NCI-H2196 treated with DMSO at 0.1 percent for 48 hours (cell line): Measurements from ENCODE around the gene FGF18.
"Not testable (repeated sequence)": the region's sequence is repeated elsewhere in the genome, so short reads cannot be mapped to it uniquely, and the experiment has no call there.

ENCODE experiments used
- DNase-seq: peaks from one replicate; lab custom pipeline; 2025; ENCODE audit not compliant: unreplicated experiment; lab: John Stamatoyannopoulos, UW

Gene FGF18

DNA sequence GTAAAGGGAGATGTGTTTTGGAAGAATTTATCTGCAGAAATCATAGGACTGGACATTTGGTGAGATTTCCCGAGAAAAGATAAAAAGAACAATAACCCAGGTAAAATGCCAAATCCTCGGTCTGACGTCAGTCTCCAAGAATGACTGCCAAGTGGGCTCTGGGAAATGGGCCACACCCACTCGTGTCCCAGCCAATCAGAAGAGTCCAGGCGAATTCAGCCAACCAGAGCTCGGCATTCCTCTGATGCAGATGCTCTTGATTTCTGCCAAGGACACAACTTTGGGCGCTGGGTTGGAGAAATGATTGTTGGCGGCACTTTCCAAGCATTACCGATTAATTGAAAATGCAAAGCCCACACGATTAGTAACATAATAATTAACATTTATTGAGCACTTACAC lies 73.3 kb downstream of the FGF18 start:
- no peak for DNase-seq

DNA sequence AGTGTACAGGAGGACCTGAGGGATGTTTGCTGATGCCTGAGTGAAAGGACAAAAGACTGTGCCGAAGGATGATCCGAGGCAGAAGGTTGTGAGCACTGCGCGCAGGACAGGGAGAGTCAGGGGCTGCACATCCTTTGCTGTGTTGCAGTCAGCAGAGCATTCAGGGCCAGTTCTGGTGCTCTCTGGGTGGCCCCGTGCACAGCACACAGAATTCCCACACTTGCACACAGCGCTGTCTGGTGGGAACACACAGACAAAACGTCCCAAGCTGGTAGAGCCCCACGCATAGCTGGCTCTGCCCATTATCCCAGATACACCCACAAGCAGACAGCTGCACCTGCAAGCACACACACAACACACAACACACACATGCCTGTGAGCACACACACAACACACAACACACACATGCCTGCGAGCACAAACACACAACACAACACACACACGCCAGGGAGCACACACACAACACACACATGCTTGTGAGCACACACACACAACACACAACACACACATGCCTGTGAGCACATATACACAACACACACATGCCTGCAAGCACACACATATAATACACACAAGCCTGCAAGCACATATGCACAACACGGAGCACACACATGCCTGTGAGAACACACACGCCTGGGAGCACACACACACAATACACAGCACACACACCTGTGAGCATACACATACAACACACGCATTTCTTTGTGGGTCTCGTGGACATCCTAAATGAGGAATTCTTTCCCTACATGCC lies 74.4 kb downstream of the FGF18 start:
- DNase-seq: no peak

DNA sequence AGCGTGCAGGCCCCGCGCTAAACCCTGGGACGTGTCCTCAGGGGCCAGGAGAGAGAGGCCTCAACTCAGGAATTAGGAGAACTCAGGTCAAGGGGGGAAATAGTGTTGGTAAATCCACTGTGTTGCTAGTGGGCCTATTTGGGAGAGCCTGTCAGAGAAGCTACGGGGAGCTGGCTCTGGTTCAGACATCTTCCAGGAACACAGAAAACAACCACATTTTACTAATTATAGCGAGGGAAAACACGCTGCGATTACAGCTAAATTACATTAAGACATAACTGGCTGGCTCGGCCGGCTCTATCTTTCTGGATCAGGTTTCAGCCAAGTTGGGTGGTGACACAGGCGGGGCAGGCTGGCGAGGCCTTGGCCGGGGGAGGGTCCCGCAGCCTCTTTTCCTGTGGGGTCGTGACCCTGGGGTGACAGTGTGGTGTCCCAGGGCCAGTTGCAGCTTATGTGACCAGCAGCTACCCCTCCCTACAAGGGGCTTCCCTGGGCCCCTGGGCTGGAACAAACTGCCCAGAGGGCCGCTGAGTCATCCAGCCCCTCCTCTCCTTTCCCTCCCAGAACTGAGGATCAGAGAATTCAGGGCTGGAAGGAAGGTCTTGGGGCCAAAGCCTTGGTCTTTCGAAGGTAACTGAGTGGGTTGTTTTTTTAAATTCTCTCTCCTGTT lies 75.1 kb downstream of the FGF18 start:
- no peak for DNase-seq

DNA sequence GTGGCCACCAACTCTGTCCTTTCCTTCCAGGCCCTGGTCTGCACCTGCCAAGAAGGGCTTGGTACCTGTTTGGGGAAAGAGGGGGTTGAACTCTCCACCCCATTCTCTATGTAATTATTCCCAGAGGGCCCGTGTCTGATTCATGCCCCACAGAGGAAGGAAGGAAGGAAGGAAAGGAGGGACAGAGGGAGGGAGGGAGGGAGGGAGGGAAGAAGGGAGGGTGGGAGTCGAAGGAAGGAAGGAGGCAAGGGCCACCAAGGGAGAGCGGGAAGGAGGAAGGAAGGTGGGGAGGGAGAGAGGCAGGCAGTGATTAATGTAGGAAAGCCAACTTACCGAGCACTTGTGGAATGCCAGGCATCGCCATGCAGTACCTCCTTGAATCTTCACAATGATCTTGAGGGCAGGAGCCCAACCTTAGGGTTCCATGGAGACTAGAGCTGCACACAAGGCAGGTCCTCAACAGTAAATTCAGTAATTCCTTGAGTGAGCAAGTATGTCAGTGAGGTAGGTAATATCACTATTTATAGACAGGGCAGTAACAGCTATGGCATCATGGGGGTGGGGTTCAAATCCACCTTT lies 75.8 kb downstream of the FGF18 start:
- DNase-seq: no peak

DNA sequence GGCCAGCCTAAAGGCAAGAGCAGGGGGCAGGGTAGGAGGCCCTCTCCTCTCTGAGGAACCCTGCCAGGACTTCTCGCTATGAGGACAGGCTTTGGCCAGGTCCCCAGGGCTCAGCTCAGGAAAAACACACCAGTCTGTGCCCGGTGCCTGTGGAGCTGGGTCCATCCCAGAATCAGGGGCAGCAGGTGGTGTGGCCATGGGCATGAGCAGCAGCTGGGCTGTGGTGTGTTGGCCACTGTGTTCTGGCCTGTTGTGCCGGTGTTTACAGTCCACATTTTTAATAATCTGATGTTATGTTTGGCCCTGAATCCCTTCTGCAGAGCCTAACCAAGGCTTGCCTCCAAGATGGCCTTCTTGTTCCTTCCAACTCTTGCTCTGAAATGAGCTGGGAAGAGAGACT lies 77.0 kb downstream of the FGF18 start:
- DNase-seq: no peak

DNA sequence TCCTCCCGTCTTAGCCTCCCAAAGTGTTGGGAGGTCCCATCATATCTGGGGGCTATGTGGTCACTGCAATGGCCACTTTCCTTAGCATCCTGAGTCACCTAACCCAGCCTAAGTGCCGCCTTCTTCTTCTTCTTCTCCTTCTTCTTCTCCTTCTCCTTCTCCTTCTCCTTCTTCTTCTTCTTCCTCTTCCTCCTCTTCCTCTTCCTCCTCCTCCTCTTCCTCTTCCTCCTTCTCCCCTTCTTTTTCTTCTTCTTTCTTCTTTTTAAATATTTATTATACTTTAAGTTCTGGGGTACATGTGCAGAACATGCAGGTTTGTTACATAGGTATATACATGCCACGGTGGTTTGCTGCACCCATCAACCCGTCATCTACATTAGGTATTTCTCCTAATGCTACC lies 78.0 kb downstream of the FGF18 start:
- not testable (repeated sequence) for DNase-seq

DNA sequence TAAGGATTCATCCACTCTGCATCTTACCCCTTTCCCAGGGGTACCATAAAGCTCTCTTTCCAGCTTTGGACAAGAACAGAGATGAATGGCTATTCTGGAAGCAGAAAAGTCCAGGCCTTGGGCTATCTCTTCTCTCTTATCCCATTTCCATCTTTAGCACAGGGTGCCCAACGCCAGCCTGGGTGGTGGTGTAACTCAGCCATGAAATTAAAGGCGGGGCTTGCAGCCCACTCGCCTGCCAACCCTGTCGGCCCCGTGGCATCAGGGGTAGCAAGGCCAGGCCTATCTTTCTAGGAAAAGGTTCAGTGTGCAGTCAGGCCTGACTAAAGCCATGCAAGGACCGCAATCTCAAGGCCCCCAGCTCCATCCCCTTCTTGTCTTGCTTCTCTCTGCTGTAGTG lies 78.7 kb downstream of the FGF18 start:
- no peak for DNase-seq

DNA sequence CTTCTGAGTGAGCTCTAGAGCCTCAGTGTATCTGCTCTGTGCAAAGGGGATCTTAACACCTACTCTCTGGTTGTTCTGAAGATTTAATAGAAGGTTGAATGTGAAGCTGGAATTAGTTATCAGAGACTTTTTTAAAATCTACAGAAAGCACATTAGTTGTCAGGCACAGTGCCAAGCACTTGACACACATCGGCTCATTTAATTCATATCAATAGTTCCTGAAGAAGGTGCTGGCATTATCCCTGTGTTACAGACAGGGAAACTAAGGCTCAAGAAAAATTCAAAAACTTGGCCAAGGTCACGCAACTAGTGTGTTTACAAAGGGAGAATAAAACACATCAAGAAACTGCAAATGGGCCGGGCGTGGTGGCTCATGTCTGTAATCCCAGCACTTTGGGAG lies 80.2 kb downstream of the FGF18 start:
- DNase-seq: no peak

DNA sequence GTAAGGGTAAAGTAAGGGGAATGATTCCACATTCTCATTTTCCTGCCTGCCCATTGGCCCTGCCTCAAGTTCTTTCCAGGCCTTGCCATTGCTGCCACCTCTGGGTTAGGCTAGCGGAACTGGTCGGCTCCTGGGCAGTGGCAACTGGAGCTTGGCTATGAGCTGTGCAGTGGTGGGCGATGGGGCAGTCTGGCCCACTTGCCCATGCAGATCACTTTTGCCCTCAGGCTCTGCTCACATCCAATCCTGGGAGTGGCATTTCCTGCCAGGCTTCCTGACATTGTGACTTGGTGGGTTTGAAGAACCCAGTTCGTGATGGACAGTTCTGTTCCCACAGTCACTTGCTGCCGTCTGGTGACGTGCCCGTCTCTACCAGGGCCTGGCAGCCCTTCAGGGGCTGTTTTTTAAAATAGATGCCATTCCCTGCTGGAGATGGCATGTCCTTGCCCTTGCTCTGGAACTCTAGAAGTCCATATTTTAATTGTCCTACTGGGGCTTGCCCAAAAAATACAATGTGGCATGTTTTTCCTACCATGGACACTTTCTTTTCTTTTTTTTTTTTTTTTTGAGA lies 86.1 kb downstream of the FGF18 start:
- no peak for DNase-seq

DNA sequence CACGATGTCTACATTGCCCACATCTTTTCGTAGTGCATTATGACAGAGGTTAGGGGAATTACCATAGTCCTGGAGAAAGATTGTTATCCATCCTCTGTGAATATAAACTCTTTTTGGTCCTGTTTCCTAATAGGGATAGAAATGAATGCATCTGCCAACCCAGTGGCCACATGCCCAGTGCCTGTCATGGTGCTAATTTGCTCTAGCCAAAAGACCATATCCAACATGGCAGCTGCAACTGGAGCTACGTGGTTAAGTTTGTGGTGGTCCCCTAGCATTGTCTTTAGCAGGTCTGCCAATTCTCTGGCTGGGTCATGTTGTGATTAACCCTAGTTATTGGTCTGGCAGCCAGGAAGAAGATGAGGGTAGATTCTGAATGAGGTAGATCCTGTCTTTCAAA lies 87.5 kb downstream of the FGF18 start:
- no peak for DNase-seq
